ENCODE data around the gene CTPS1.

DNA sequence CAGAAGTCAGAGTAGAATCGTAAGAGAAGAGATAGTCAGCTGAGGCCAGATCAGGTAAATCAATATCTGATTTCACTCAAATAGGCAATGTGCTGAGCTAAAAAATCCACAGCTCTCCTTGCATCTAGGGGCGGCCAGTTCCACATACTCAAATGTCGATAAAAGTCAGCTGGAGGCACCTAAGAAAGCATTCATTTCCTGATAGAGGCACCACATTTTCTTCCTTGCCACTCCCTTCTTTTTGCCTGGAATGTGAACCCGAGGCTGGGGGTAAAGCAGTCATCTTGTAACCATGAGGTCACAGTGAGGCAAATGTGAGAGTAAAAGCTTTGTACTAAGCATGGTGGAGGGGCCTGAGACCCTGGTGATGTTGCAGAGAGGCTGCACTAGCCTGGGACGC lies 24.2 kb upstream of the CTPS1 start:
- TF ChIP-seq POLR2A (IDR thresholded peaks at IDR 0.05) (no peak), POLR2AphosphoS5 (IDR thresholded peaks at IDR 0.05) (no peak)
- TF ChIP-seq, protein P1, sequence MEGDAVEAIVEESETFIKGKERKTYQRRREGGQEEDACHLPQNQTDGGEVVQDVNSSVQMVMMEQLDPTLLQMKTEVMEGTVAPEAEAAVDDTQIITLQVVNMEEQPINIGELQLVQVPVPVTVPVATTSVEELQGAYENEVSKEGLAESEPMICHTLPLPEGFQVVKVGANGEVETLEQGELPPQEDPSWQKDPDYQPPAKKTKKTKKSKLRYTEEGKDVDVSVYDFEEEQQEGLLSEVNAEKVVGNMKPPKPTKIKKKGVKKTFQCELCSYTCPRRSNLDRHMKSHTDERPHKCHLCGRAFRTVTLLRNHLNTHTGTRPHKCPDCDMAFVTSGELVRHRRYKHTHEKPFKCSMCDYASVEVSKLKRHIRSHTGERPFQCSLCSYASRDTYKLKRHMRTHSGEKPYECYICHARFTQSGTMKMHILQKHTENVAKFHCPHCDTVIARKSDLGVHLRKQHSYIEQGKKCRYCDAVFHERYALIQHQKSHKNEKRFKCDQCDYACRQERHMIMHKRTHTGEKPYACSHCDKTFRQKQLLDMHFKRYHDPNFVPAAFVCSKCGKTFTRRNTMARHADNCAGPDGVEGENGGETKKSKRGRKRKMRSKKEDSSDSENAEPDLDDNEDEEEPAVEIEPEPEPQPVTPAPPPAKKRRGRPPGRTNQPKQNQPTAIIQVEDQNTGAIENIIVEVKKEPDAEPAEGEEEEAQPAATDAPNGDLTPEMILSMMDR (IDR thresholded peaks at IDR 0.05 in 8 of 11, conservative IDR thresholded peaks at IDR 0.05 in 3 of 11): no peak
